Measurements from ENCODE around the gene TMEM170B. TPM values are rescaled to one million over a fixed set of nuclear protein-coding genes. Genes with fewer than 3 reads are reported as not detected.

The TMEM170B gene
- total and polyA plus RNA-seq, 3 donors from 2014 or later = 5.6 to 8.0 (median 6.5) TPM

GRCh38 chr6:11527274-11527870 lies 10.2 kb upstream of the TMEM170B start:
- no peaks in the 10 kb centered on the region for H3K36me3 ChIP-seq (ENCODE audit: low read depth, missing control alignments)
- intact Hi-C loops (cut with DNase I; ENCODE audit: low total_unique reads) = no loop called here
- TF ChIP-seq POLR2A (IDR thresholded peaks at IDR 0.05) = no peak
- no peak for TF ChIP-seq CTCF (IDR thresholded peaks at IDR 0.05)

GRCh38 chr6:11528996-11529395 lies 8.6 kb upstream of the TMEM170B start:
- Histone ChIP-seq H3K4me3 (no peak overlapping the region), H3K27ac (no peak overlapping the region), H3K9me3 (no peaks in the 10 kb centered on the region), H3K4me1 (no peaks in the 10 kb centered on the region), H3K36me3 (ENCODE audit: low read depth, missing control alignments) (no peaks in the 10 kb centered on the region), H3K27me3 (no peaks in the 10 kb centered on the region)
- DNase-seq = no peak
- 76 to 81% methylated on average over 2 of the region's 2 CpGs for WGBS, 2 donors
- TF ChIP-seq CTCF (IDR thresholded peaks at IDR 0.05) = no peak
- intact Hi-C loops (cut with DNase I; ENCODE audit: low total_unique reads) = no loop called here

More at GRCh38 chr6:11527274-11527870, 10.2 kb upstream of the TMEM170B start:
- Histone ChIP-seq H3K27ac (no peak overlapping the region), H3K9me3 (no peaks in the 10 kb centered on the region), H3K27me3 (no peaks in the 10 kb centered on the region), H3K4me1 (no peaks in the 10 kb centered on the region), H3K4me3 (no peak overlapping the region)
- no peak for DNase-seq

- H3K4me3 ChIP-seq = no peak overlapping the region
- no peak overlapping the region for H3K27ac ChIP-seq
- no peaks in the 10 kb centered on the region for H3K36me3 ChIP-seq (ENCODE audit: low read depth, missing control alignments)
- no peaks in the 10 kb centered on the region for H3K9me3 ChIP-seq
- H3K4me1 ChIP-seq = peaks cover 6% of the 10 kb centered on the region
- H3K27me3 ChIP-seq = no peaks in the 10 kb centered on the region
- intact Hi-C loops (cut with DNase I; ENCODE audit: low total_unique reads) = no loop called here
- 70 to 73% methylated on average over 3 of the region's 3 CpGs for WGBS, 2 donors
- DNase-seq = no peak
- TF ChIP-seq CTCF (IDR thresholded peaks at IDR 0.05) (no peak), POLR2A (IDR thresholded peaks at IDR 0.05) (no peak)
These were observed 5.5 kb upstream of the TMEM170B start for GRCh38 chr6:11532097-11532496.

GRCh38 chr6:11534561-11534960 lies 3.0 kb upstream of the TMEM170B start:
- H3K4me3 ChIP-seq = no peak overlapping the region
- no peaks in the 10 kb centered on the region for H3K36me3 ChIP-seq (ENCODE audit: low read depth, missing control alignments)
- H3K4me1 ChIP-seq = peaks cover 6% of the 10 kb centered on the region
- 95 to 99% methylated on average over 5 of the region's 5 CpGs for WGBS, 2 donors
- no peaks in the 10 kb centered on the region for H3K9me3 ChIP-seq
- intact Hi-C loops (cut with DNase I; ENCODE audit: low total_unique reads) = no loop called here
- no peaks in the 10 kb centered on the region for H3K27me3 ChIP-seq
- no peak for DNase-seq
- H3K27ac ChIP-seq = no peak overlapping the region
- no peak for TF ChIP-seq POLR2A (IDR thresholded peaks at IDR 0.05)
- TF ChIP-seq CTCF (IDR thresholded peaks at IDR 0.05) = no peak

GRCh38 chr6:11535801-11536230 lies 1.7 kb upstream of the TMEM170B start:
- no peak for DNase-seq
- no peaks in the 10 kb centered on the region for H3K27me3 ChIP-seq
- no peaks in the 10 kb centered on the region for H3K9me3 ChIP-seq
- H3K36me3 ChIP-seq (ENCODE audit: low read depth, missing control alignments) = no peaks in the 10 kb centered on the region
- no peak overlapping the region for H3K27ac ChIP-seq
- no peak for TF ChIP-seq CTCF (IDR thresholded peaks at IDR 0.05)
- no peak for TF ChIP-seq POLR2A (IDR thresholded peaks at IDR 0.05)
- 23% methylated on average over 2 of the region's 2 CpGs for WGBS, 2 donors
- H3K4me1 ChIP-seq = peaks cover 6% of the 10 kb centered on the region
- no peak overlapping the region for H3K4me3 ChIP-seq
- intact Hi-C loops (cut with DNase I; ENCODE audit: low total_unique reads) = no loop called here
